ENCODE data around the gene RASA3. TPM values are rescaled to one million over a fixed set of nuclear protein-coding genes. Genes with fewer than 3 reads are reported as not detected.

RASA3 gene
- total RNA-seq, 1 experiment from 2014 or later: 9.1 TPM

DNA sequence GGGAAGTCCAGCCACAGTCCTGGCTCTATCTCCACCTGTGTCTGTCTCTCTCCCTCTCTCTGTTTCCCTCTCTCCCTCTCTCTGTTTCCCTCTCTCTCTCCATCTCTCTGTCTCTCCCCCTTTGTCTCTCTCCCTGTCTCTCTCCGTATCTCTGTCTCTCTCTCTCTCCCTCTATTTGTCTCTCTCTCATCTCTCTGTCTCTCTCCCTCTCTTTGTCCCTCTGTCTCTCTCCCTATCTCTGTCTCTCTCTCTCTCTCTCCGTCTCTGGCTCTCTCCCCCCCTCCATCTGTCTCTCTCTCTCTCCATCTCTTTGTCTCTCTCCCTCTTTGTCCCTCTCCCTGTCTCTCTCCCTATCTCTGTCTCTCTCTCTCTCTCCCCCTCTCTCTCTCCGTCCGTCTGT lies 119.1 kb downstream of the RASA3 start:
- no peaks in the 10 kb centered on the region for H3K9me3 ChIP-seq (ENCODE audit: low read length)
- H3K9ac ChIP-seq (ENCODE audit: low read length): no peak overlapping the region
- peaks cover 6% of the 10 kb centered on the region; the same call in 1 of the 2 replicates for H3K4me1 ChIP-seq (ENCODE audit: insufficient read depth, low read length)
- TF ChIP-seq EZH2 (IDR thresholded peaks at IDR 0.05; ENCODE audit: low read length, unreplicated experiment) (no peak), EZH2phosphoT487 (IDR thresholded peaks at IDR 0.05; ENCODE audit: borderline replicate concordance, low read length) (no peak)
- TF ChIP-seq, protein P1, sequence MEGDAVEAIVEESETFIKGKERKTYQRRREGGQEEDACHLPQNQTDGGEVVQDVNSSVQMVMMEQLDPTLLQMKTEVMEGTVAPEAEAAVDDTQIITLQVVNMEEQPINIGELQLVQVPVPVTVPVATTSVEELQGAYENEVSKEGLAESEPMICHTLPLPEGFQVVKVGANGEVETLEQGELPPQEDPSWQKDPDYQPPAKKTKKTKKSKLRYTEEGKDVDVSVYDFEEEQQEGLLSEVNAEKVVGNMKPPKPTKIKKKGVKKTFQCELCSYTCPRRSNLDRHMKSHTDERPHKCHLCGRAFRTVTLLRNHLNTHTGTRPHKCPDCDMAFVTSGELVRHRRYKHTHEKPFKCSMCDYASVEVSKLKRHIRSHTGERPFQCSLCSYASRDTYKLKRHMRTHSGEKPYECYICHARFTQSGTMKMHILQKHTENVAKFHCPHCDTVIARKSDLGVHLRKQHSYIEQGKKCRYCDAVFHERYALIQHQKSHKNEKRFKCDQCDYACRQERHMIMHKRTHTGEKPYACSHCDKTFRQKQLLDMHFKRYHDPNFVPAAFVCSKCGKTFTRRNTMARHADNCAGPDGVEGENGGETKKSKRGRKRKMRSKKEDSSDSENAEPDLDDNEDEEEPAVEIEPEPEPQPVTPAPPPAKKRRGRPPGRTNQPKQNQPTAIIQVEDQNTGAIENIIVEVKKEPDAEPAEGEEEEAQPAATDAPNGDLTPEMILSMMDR (conservative IDR thresholded peaks at IDR 0.05; ENCODE audit: low read depth, low read length): no peak
- no peaks in the 10 kb centered on the region for H3K27me3 ChIP-seq (ENCODE audit: low read length)
- ATAC-seq: no peak
- no TSS peak for BruUV-seq (replicated peaks)
- H3K4me2 ChIP-seq (ENCODE audit: low read length): no peak overlapping the region
- H3F3A ChIP-seq (ENCODE audit: low read length, unreplicated experiment): no peaks in the 10 kb centered on the region
- no peak overlapping the region for H2AFZ ChIP-seq (ENCODE audit: low read length)
- H3K4me3 ChIP-seq (ENCODE audit: low read length): no peak overlapping the region
- H3K9me2 ChIP-seq (replicated peaks; ENCODE audit: low read length): no peaks in the 10 kb centered on the region
- intact Hi-C loops (cut with micrococcal nuclease): no loop called here
- no peak for DNase-seq
- H3K27ac ChIP-seq (ENCODE audit: low read length): no peak overlapping the region
- H3K36me3 ChIP-seq (ENCODE audit: low read depth, low read length): no peaks in the 10 kb centered on the region
- CTCF ChIA-PET: no interaction called here
- no peaks in the 10 kb centered on the region for H3K79me2 ChIP-seq (ENCODE audit: low read length)
- POLR2A ChIA-PET (ENCODE audit: unreplicated experiment): no interaction called here
- H4K20me1 ChIP-seq (ENCODE audit: low read length): no peaks in the 10 kb centered on the region

DNA sequence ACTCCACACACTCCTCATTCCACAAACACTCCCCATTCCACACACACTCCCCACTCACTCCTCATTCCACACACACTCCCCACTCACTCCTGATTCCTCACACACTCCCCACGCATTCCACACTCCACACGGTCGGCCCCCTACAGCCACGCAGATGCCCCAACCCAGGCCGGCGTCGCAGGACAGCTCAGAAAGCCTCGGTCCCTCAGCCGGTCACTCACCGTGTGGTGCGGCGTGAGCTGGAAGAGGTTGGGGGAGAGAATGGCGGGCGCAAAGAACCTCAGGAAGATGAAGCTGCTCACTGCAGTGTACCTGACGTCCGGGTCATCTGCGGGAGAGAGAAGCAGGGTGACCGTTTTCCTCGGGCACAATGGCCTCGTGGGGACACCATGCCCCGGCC lies 119.5 kb downstream of the RASA3 start:
- no peak overlapping the region for H3K4me2 ChIP-seq (ENCODE audit: low read length)
- BruUV-seq (replicated peaks): no TSS peak
- no peak for DNase-seq
- H3K4me1 ChIP-seq (ENCODE audit: insufficient read depth, low read length): peaks cover 6% of the 10 kb centered on the region; the same call in 1 of the 2 replicates
- H3K27ac ChIP-seq (ENCODE audit: low read length): no peak overlapping the region
- H3K9me2 ChIP-seq (replicated peaks; ENCODE audit: low read length): no peaks in the 10 kb centered on the region
- CTCF ChIA-PET: no interaction called here
- ATAC-seq: no peak
- H3K9ac ChIP-seq (ENCODE audit: low read length): no peak overlapping the region
- H3F3A ChIP-seq (ENCODE audit: low read length, unreplicated experiment): no peaks in the 10 kb centered on the region
- H3K79me2 ChIP-seq (ENCODE audit: low read length): no peaks in the 10 kb centered on the region
- no peaks in the 10 kb centered on the region for H3K27me3 ChIP-seq (ENCODE audit: low read length)
- no peaks in the 10 kb centered on the region for H4K20me1 ChIP-seq (ENCODE audit: low read length)
- intact Hi-C loops (cut with micrococcal nuclease): no loop called here
- H3K36me3 ChIP-seq (ENCODE audit: low read depth, low read length): no peaks in the 10 kb centered on the region
- TF ChIP-seq, protein P1 (conservative IDR thresholded peaks at IDR 0.05; ENCODE audit: low read depth, low read length): no peak
- no peak for TF ChIP-seq EZH2phosphoT487 (IDR thresholded peaks at IDR 0.05; ENCODE audit: borderline replicate concordance, low read length)
- no peak for TF ChIP-seq EZH2 (IDR thresholded peaks at IDR 0.05; ENCODE audit: low read length, unreplicated experiment)
- no peaks in the 10 kb centered on the region for H3K9me3 ChIP-seq (ENCODE audit: low read length)
- no peak overlapping the region for H3K4me3 ChIP-seq (ENCODE audit: low read length)
- H2AFZ ChIP-seq (ENCODE audit: low read length): no peak overlapping the region
- POLR2A ChIA-PET (ENCODE audit: unreplicated experiment): no interaction called here

DNA sequence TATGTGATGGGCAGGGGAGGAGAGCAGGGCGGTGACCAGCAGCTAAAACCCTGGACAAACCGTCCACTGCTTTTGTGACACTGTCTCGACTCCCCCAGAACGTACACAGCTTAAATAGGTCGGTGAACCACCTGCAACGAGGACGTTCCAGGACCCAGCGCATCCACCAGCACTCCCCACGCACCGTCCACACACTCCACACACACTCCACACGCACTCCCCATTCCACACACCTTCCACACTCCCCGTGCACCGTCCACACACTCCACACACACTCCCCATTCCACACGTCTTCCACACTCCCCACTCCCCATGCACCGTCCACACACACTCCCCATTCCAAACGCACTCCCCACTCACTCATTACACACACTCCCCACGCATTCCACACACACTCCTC lies 120.3 kb downstream of the RASA3 start:
- no peak for ATAC-seq
- Histone ChIP-seq H3K9me3 (ENCODE audit: low read length) (no peaks in the 10 kb centered on the region), H4K20me1 (ENCODE audit: low read length) (no peaks in the 10 kb centered on the region), H3K9ac (ENCODE audit: low read length) (no peak overlapping the region), H3K4me1 (ENCODE audit: insufficient read depth, low read length) (peaks cover 6% of the 10 kb centered on the region; the same call in 1 of the 2 replicates), H3K4me2 (ENCODE audit: low read length) (no peak overlapping the region), H3K36me3 (ENCODE audit: low read depth, low read length) (no peaks in the 10 kb centered on the region), H3K4me3 (ENCODE audit: low read length) (no peak overlapping the region), H3K9me2 (replicated peaks; ENCODE audit: low read length) (no peaks in the 10 kb centered on the region), H2AFZ (ENCODE audit: low read length) (no peak overlapping the region), H3K27ac (ENCODE audit: low read length) (no peak overlapping the region), H3K79me2 (ENCODE audit: low read length) (no peaks in the 10 kb centered on the region), H3K27me3 (ENCODE audit: low read length) (no peaks in the 10 kb centered on the region), H3F3A (ENCODE audit: low read length, unreplicated experiment) (no peaks in the 10 kb centered on the region)
- ChIA-PET POLR2A (ENCODE audit: unreplicated experiment) (no interaction called here), CTCF (no interaction called here)
- intact Hi-C loops (cut with micrococcal nuclease): no loop called here
- TF ChIP-seq, protein P1 (conservative IDR thresholded peaks at IDR 0.05; ENCODE audit: low read depth, low read length): no peak
- TF ChIP-seq EZH2 (IDR thresholded peaks at IDR 0.05; ENCODE audit: low read length, unreplicated experiment) (no peak), EZH2phosphoT487 (IDR thresholded peaks at IDR 0.05; ENCODE audit: borderline replicate concordance, low read length) (no peak)
- BruUV-seq (replicated peaks): no TSS peak
- DNase-seq: no peak
